ENCODE results near the gene PRAMEF5. TPM values are rescaled to one million over a fixed set of nuclear protein-coding genes. Genes with fewer than 3 reads are reported as not detected.
"Not testable (repeated sequence)": the region's sequence is repeated elsewhere in the genome, so short reads cannot be mapped to it uniquely, and the experiment has no call there.

PRAMEF5 gene
- total RNA-seq, 1 experiment from 2014 or later, result not detected

DNA sequence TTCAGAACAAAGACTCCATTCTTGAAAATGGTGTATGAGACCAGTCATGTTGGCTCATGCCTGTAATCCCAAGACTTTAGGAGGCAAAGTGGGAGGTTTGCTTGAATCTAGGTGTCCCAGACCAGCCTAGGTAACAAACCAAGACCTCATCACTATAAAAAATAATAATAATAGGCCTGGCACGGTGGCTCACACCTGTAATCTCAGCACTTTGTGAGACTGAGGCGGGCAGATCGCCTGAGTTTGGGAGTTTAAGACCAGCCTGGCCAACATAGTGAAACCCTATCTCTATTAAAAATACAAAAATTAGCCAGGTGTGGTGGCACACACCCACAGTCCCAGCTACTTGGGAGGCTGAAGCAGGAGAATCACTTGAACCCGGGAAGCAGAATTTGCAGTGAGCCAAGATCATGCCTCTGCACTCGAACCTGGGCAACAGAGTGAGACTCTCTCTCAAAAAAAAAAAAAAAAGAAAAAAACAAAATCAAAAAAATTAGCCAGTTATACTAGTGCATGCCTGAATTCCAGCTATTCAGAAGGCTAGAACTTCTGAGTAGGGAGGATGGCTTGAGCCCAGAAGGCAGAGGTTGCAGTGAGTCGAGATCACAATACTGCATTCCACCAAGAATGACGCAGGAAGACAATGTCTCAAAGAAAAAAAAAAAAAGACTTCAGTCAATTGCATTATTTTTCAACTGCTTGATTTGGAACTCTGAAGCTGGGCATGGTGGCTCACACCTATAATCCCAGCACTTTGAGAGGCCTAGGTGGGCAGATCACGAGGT is 26.5 kb upstream of the PRAMEF5 start:
- not testable (repeated sequence) for H2AFZ ChIP-seq (ENCODE audit: low read length); H4K91ac ChIP-seq (ENCODE audit: insufficient read length, low read depth, low read length); H3K4me1 Mint-ChIP-seq; H3K23ac ChIP-seq (ENCODE audit: insufficient read length, low read depth, low read length); H3K4me3 Mint-ChIP-seq; H2BK5ac ChIP-seq (ENCODE audit: insufficient read length, low read length); H3K23me2 ChIP-seq (ENCODE audit: insufficient read length, low read depth, low read length, poor library complexity, severe bottlenecking); H2BK12ac ChIP-seq (ENCODE audit: insufficient read length, low read depth, low read length); H3K79me2 ChIP-seq (ENCODE audit: insufficient read depth, low read length); H2AK5ac ChIP-seq (ENCODE audit: insufficient read length, low read length); H4K20me1 ChIP-seq (ENCODE audit: control insufficient read depth, insufficient read depth, insufficient read length); H2BK20ac ChIP-seq (ENCODE audit: low read depth, low read length, poor library complexity, severe bottlenecking); H3K79me1 ChIP-seq (ENCODE audit: insufficient read depth, low read depth, low read length, poor library complexity, severe bottlenecking); H2BK120ac ChIP-seq (ENCODE audit: low read depth, low read length, poor library complexity, severe bottlenecking); H3K27ac Mint-ChIP-seq; H3K14ac ChIP-seq (ENCODE audit: insufficient read depth, low read length); H3K4me1 ChIP-seq (ENCODE audit: insufficient read depth, low read length); H3K27ac ChIP-seq (ENCODE audit: insufficient read length, low read depth, low read length); H3K56ac ChIP-seq (ENCODE audit: insufficient read length, low read depth, low read length); H4K8ac ChIP-seq (replicated peaks; ENCODE audit: insufficient read length, low read depth, low read length); H3K9ac ChIP-seq (ENCODE audit: extremely low read depth, insufficient read length, low read length); H3K18ac ChIP-seq (ENCODE audit: insufficient read length, low read depth, low read length); H3T11ph ChIP-seq (ENCODE audit: low read length); H3K4me2 ChIP-seq (ENCODE audit: insufficient read depth, insufficient read length, low read length); H3K4ac ChIP-seq (ENCODE audit: low read depth, low read length); H2BK15ac ChIP-seq (ENCODE audit: low read depth, low read length); H3K27me3 ChIP-seq (ENCODE audit: insufficient read depth, low read length); H3K27me3 Mint-ChIP-seq (ENCODE audit: low read depth); H4K5ac ChIP-seq (ENCODE audit: insufficient read length, low read depth, low read length); DNase-seq
- no CpG with 5 or more reads among the region's 8 CpGs for WGBS (ENCODE audit: extremely low coverage, insufficient read length, low lambda C conversion rate)
- peaks cover 73% of the 10 kb centered on the region for H3K9me3 ChIP-seq (ENCODE audit: control insufficient read depth, low read depth, low read length)
- peaks cover 9 to 48% (median 26%) of the 10 kb centered on the region in 3 experiments for H3K36me3 Mint-ChIP-seq (ENCODE audit: insufficient read depth in 1 of 3, low read depth in 3 of 3)
- peaks cover 70 to 75% of the 10 kb centered on the region in 2 experiments for H3K9me3 Mint-ChIP-seq
